ENCODE results near the gene UPK2. TPM values are rescaled to one million over a fixed set of nuclear protein-coding genes. Genes with fewer than 3 reads are reported as not detected.

UPK2 gene
- total and polyA plus RNA-seq, 2 of the 13 experiments (the other 11 are each of a cell fraction or from before 2014, with no cell fraction given) = not detected

DNA sequence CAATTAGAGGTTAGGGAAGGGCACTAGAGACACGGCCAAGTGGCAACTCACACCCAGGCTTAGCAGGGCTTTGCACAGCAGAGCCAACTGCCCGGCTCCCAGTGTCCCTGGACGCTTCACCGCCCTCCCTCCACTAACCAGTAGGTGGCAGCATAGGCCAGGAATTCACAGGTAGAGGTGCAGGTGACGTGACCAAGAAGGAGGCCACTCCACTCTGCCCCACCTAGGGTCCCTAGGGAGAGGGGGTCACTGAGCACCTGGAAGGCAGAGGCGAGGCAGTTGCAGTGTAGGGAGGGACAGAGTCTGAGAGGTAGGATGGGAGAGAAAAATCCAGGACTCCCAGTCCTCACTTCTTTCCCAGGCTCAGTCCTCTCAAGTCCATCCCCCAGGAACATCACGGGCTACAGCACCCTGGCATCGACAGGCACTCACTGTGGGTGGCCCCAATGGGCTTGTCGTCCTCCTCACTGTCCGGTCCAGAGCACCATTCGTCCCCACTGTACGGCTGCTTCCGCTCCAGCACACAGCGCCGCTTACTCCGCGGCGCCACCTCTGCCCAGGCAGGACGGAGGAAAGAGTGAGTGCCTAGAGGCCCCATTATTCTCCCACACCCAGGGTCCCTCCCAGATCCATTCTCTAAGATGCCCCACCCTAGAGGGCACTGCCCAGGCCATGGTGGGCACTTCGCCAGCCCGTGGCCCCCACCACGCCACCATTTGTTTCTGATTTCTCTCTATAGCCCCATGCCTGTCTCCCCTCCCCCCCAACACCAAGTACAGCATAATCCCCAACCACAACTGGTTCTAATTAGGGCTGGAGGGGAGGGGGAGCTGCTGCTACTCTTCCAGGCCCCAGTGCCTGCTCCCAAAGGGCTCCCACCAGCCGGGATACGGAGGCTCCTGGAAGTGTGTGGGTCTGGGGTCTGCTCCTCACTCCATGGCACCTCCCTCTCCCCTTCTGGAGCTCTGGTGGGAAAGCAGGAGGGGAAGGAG is 48.8 kb upstream of the UPK2 start (continued):
- no peak for TF ChIP-seq NFIB (CRISPR knock-in tag; IDR thresholded peaks at IDR 0.05; ENCODE audit: borderline replicate concordance)
- TF ChIP-seq, protein P1, sequence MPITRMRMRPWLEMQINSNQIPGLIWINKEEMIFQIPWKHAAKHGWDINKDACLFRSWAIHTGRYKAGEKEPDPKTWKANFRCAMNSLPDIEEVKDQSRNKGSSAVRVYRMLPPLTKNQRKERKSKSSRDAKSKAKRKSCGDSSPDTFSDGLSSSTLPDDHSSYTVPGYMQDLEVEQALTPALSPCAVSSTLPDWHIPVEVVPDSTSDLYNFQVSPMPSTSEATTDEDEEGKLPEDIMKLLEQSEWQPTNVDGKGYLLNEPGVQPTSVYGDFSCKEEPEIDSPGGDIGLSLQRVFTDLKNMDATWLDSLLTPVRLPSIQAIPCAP (CRISPR knock-in tag; IDR thresholded peaks at IDR 0.05; ENCODE audit: low read depth) = no peak
- peak; percentile 36; the same call in 1 of the 2 replicates for TF ChIP-seq SP5 (CRISPR knock-in tag; IDR thresholded peaks at IDR 0.05; ENCODE audit: borderline replicate concordance, low read depth)

DNA sequence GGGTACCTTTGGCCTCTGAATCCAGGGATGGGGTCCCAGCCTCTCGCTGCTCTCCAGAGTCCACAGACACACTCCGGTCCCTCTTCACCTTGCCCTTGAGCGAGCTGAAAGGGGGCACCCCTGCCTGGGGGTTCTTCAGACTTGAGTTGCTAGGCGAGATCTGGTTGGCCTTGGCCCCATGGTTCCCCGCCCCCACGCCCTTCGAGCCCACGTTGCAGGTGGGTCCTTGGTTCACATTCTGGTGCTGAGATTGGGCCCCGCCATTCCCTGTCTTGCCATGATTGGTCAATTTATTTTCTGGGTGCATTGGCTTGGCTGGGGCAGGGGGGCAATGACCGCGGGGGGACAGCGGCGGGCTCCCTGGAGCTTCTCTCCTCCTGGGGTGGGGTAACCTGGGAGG is 47.8 kb upstream of the UPK2 start:
- ChIA-PET POLR2A (interaction anchor here (1.4 kb wide), 2 partner anchors 25 to 218 kb away, joined by 3 to 4 read pairs; no protein-coding TSS in a partner anchor), CTCF (ENCODE audit: low intra/inter-chr PET ratio, low total read pairs) (interaction anchor here (2.3 to 9.1 kb wide), 2 partner anchors 19 to 48 kb away, joined by 38 to 188 read pairs; partner anchors contain the start of genes BCL9L and UPK2)
- DNase-seq (ENCODE audit: low spot score) = no peak
- Histone ChIP-seq H3K79me2 (ENCODE audit: insufficient read depth, low read length) (peaks cover 2% of the 10 kb centered on the region), H3K4me1 (ENCODE audit: insufficient read depth, low read length) (peaks cover 53% of the 10 kb centered on the region), H2AFZ (ENCODE audit: low read length) (no peak overlapping the region), H3K4me2 (ENCODE audit: low read depth, low read length) (no peak overlapping the region), H3K36me3 (replicated peaks in 1 of 2; ENCODE audit: control insufficient read depth in 1 of 2, insufficient read depth in 2 of 2, low read length in 2 of 2) (peaks cover 4 to 33% of the 10 kb centered on the region in 2 experiments; a peak in 3 of 5 replicates), H3K27ac (ENCODE audit: extremely low read length, insufficient read depth, low read length) (no peak overlapping the region), H3K4me3 (replicated peaks in 1 of 3; ENCODE audit: insufficient read depth in 1 of 3, low read depth in 2 of 3, low read length in 3 of 3) (no peak overlapping the region), H4K20me1 (ENCODE audit: insufficient read depth, low read length) (no peaks in the 10 kb centered on the region), H3K27me3 (ENCODE audit: control insufficient read depth in 1 of 2, insufficient read depth in 2 of 2, low read length in 2 of 2) (no peaks in the 10 kb centered on the region; a peak in 1 of 5 replicates), H3K9me3 (ENCODE audit: low read length) (no peaks in the 10 kb centered on the region), H3K9ac (ENCODE audit: insufficient read depth, low read depth, low read length) (no peak overlapping the region)
- FAIRE-seq = no peak
- in situ Hi-C loops (cut with HindIII; ENCODE audit: extremely low pct_ligation_motif_present, low pct_unique_long_range_greater_than_20kb) = no loop called here
- no TSS peak for BruUV-seq (replicated peaks)
- WGBS (ENCODE audit: low lambda C conversion rate) = 82% methylated on average over 12 of the region's 13 CpGs
- no peak for TF ChIP-seq ELF3 (CRISPR knock-in tag; IDR thresholded peaks at IDR 0.05)
- TF ChIP-seq RNF2 (conservative IDR thresholded peaks at IDR 0.05; ENCODE audit: low read depth) = no peak
- TF ChIP-seq, protein P2, sequence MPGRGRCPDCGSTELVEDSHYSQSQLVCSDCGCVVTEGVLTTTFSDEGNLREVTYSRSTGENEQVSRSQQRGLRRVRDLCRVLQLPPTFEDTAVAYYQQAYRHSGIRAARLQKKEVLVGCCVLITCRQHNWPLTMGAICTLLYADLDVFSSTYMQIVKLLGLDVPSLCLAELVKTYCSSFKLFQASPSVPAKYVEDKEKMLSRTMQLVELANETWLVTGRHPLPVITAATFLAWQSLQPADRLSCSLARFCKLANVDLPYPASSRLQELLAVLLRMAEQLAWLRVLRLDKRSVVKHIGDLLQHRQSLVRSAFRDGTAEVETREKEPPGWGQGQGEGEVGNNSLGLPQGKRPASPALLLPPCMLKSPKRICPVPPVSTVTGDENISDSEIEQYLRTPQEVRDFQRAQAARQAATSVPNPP (CRISPR knock-in tag; IDR thresholded peaks at IDR 0.05) = no peak
- TF ChIP-seq ISX (CRISPR knock-in tag; conservative IDR thresholded peaks at IDR 0.05) = no peak
- TF ChIP-seq ZNF616 (CRISPR knock-in tag; IDR thresholded peaks at IDR 0.05; ENCODE audit: low read depth) = no peak
- no peak for TF ChIP-seq SIN3A (IDR thresholded peaks at IDR 0.05; ENCODE audit: borderline replicate concordance, low read depth, low read length)
- intact Hi-C loops (cut with micrococcal nuclease; ENCODE audit: unreplicated experiment) = no loop called here
- no peak for ATAC-seq

Data from HepG2 (cell line).